ENCODE results near the gene ERBB4. TPM values are rescaled to one million over a fixed set of nuclear protein-coding genes. Genes with fewer than 3 reads are reported as not detected.

ERBB4 gene
- total RNA-seq, 2 experiments from 2014 or later, result not detected

DNA sequence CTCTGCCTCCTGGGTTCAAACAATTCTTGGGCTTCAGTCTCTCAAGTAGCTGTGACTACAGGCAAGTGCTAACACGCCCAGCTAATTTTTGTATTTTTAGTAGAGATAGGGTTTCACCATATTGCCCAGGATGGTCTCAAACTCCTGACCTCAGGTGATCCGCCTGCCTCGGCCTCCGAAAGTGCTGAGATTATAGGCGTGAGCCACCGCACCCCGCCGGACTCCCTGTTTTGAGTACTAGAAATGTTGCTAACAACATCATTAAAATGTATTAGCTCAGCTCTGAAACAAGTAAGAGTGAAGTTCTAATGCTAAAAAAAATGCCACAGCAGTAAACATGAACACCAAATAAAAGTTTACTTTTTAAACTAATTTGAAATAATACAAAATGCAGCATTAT, 1044.5 kb downstream of the ERBB4 start:
- no TSS peak for BruUV-seq (replicated peaks)
- no peak for TF ChIP-seq EZH2phosphoT487 (IDR thresholded peaks at IDR 0.05; ENCODE audit: borderline replicate concordance, low read depth, low read length)
- TF ChIP-seq, protein P1, sequence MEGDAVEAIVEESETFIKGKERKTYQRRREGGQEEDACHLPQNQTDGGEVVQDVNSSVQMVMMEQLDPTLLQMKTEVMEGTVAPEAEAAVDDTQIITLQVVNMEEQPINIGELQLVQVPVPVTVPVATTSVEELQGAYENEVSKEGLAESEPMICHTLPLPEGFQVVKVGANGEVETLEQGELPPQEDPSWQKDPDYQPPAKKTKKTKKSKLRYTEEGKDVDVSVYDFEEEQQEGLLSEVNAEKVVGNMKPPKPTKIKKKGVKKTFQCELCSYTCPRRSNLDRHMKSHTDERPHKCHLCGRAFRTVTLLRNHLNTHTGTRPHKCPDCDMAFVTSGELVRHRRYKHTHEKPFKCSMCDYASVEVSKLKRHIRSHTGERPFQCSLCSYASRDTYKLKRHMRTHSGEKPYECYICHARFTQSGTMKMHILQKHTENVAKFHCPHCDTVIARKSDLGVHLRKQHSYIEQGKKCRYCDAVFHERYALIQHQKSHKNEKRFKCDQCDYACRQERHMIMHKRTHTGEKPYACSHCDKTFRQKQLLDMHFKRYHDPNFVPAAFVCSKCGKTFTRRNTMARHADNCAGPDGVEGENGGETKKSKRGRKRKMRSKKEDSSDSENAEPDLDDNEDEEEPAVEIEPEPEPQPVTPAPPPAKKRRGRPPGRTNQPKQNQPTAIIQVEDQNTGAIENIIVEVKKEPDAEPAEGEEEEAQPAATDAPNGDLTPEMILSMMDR (conservative IDR thresholded peaks at IDR 0.05; ENCODE audit: low read length), result no peak
- intact Hi-C loops (cut with micrococcal nuclease; ENCODE audit: unreplicated experiment), result no loop called here

DNA sequence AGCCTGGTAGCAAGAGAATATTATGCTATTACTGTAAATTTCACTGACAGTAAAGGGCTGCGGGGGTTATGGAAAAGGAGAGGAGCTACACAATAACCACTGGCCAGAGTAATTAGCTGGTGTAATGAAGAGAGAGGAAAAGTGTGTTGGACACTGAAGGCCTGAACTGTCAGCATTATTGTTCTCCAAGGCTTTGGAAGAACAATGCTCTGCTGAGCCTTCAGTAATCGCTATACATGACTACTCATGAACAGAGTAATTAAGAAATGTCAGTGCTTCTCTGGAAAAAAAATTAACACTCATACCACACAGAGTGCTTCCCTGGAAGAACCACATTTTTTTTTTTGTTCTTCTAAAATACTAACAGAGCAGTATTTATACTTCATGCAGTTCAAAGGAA, 1050.9 kb downstream of the ERBB4 start:
- intact Hi-C loops (cut with micrococcal nuclease; ENCODE audit: unreplicated experiment), result no loop called here
- Histone ChIP-seq H3K36me3 (ENCODE audit: insufficient read depth, low read length) (no peaks in the 10 kb centered on the region), H3K79me2 (ENCODE audit: insufficient read depth, low read depth, low read length) (no peaks in the 10 kb centered on the region), H3K4me2 (ENCODE audit: low read length) (no peak overlapping the region), H3K4me3 (ENCODE audit: low read depth, low read length, poor library complexity, severe bottlenecking) (no peak overlapping the region), H4K20me1 (ENCODE audit: insufficient read depth, low read length) (no peaks in the 10 kb centered on the region), H3K27ac (ENCODE audit: low read depth, low read length, poor library complexity, severe bottlenecking) (no peak overlapping the region), H2AFZ (ENCODE audit: low read length) (no peak overlapping the region), H3K9me2 (ENCODE audit: insufficient read depth, low read length) (no peaks in the 10 kb centered on the region), H3K4me1 (ENCODE audit: insufficient read depth, low read length, poor library complexity, severe bottlenecking) (no peaks in the 10 kb centered on the region), H3K9me3 (ENCODE audit: low read length) (no peaks in the 10 kb centered on the region)
- DNase-seq (ENCODE audit: low spot score), result no peak
- ChIA-PET POLR2A (interaction anchor here (0.7 kb wide), 1 partner anchor 115 kb away, joined by 3 read pairs; no protein-coding TSS in a partner anchor), CTCF (ENCODE audit: unreplicated experiment) (no interaction called here)
- no TSS peak for BruUV-seq (replicated peaks)
- no peak for TF ChIP-seq EZH2phosphoT487 (IDR thresholded peaks at IDR 0.05; ENCODE audit: borderline replicate concordance, low read depth, low read length)
- TF ChIP-seq, protein P1 (conservative IDR thresholded peaks at IDR 0.05; ENCODE audit: low read length), result no peak

More for the DNA sequence above, 1044.5 kb downstream of the ERBB4 start:
- Histone ChIP-seq H3K36me3 (ENCODE audit: insufficient read depth, low read length) (no peaks in the 10 kb centered on the region), H3K4me3 (ENCODE audit: low read depth, low read length, poor library complexity, severe bottlenecking) (no peak overlapping the region), H2AFZ (ENCODE audit: low read length) (no peak overlapping the region), H4K20me1 (ENCODE audit: insufficient read depth, low read length) (no peaks in the 10 kb centered on the region), H3K4me1 (ENCODE audit: insufficient read depth, low read length, poor library complexity, severe bottlenecking) (no peaks in the 10 kb centered on the region), H3K9me2 (ENCODE audit: insufficient read depth, low read length) (no peaks in the 10 kb centered on the region), H3K79me2 (ENCODE audit: insufficient read depth, low read depth, low read length) (no peaks in the 10 kb centered on the region), H3K9me3 (ENCODE audit: low read length) (no peaks in the 10 kb centered on the region), H3K27ac (ENCODE audit: low read depth, low read length, poor library complexity, severe bottlenecking) (no peak overlapping the region), H3K4me2 (ENCODE audit: low read length) (no peak overlapping the region)
- ChIA-PET POLR2A (interaction anchor here (0.5 kb wide), 1 partner anchor 1483 kb away, joined by 3 read pairs; no protein-coding TSS in a partner anchor), CTCF (ENCODE audit: unreplicated experiment) (no interaction called here)
- DNase-seq (ENCODE audit: low spot score), result no peak

DNA sequence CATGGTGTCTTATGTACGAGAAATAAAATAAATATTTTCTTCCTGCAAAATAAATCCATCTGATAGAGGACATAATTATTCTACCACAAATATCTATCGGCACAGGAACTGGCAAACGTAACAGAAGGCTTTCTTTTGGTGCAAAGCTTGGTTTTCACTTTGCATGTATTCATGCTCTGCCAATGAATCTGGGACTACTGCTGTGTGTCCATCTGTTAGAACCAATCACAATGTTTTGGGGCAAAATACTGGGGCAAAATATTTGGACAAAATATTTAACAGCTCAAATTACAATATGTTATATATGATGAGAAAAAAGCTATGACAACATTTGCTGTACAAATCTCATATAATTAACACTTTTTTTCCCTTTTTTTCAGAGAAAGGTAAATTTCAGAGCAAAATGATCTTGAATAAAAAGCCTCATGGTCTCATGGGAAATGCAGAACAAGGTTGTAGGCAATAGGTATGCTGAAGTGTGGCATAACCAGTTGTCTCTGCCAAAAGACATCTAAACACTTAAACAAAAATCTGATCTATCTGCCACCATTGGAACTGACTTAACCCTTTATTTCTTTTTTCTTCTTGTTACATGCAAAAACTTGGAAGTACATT, 1059.0 kb downstream of the ERBB4 start:
- no TSS peak for BruUV-seq (replicated peaks)
- H3K4me3 ChIP-seq (ENCODE audit: low read depth, low read length, poor library complexity, severe bottlenecking), result no peak overlapping the region
- no peaks in the 10 kb centered on the region for H3K36me3 ChIP-seq (ENCODE audit: insufficient read depth, low read length)
- ChIA-PET POLR2A (no interaction called here), CTCF (ENCODE audit: unreplicated experiment) (no interaction called here)
- TF ChIP-seq, protein P1 (conservative IDR thresholded peaks at IDR 0.05; ENCODE audit: low read length), result no peak
- TF ChIP-seq EZH2phosphoT487 (IDR thresholded peaks at IDR 0.05; ENCODE audit: borderline replicate concordance, low read depth, low read length), result no peak
- H4K20me1 ChIP-seq (ENCODE audit: insufficient read depth, low read length), result no peaks in the 10 kb centered on the region
- H3K4me2 ChIP-seq (ENCODE audit: low read length), result no peak overlapping the region
- intact Hi-C loops (cut with micrococcal nuclease; ENCODE audit: unreplicated experiment), result no loop called here
- H2AFZ ChIP-seq (ENCODE audit: low read length), result no peak overlapping the region
- no peaks in the 10 kb centered on the region for H3K9me2 ChIP-seq (ENCODE audit: insufficient read depth, low read length)
- no peaks in the 10 kb centered on the region for H3K79me2 ChIP-seq (ENCODE audit: insufficient read depth, low read depth, low read length)
- no peaks in the 10 kb centered on the region for H3K4me1 ChIP-seq (ENCODE audit: insufficient read depth, low read length, poor library complexity, severe bottlenecking)
- H3K27ac ChIP-seq (ENCODE audit: low read depth, low read length, poor library complexity, severe bottlenecking), result no peak overlapping the region
- DNase-seq (ENCODE audit: low spot score), result no peak
- H3K9me3 ChIP-seq (ENCODE audit: low read length), result no peaks in the 10 kb centered on the region
